Measurements from ENCODE around the gene ENAH. TPM values are rescaled to one million over a fixed set of nuclear protein-coding genes. Genes with fewer than 3 reads are reported as not detected.

The ENAH gene
- total and polyA plus RNA-seq, 2 donors (not counting 1 experiment from before 2014, with no cell fraction given): 1.3 to 1.6 TPM

DNA sequence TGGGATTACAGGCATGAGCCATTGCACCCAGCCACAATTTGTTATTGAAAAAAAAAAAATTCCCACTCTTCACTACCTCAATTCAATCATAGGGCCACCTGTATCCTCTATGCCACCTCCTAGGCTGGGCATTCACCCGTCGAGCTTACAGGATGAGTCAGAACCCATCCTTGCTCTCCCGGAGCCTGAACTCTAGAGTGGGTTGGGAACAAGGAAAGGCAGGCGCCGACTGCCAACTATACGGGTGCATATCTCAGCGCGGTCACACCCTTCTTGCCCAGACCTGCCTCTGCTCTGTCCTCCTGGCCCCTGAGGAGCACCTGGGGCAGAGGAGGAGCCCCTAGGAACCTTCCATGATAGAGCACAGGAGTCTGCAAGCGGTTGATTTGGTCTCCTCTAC is 203.7 kb downstream of the ENAH start:
- Histone ChIP-seq H3K36me3 (replicated peaks in 1 of 2; ENCODE audit: control extremely low read depth in 1 of 2, control insufficient read depth in 1 of 2, extremely low read depth in 1 of 2, insufficient read depth in 2 of 2, low read length in 1 of 2) (no peaks in the 10 kb centered on the region), H4K20me1 (ENCODE audit: control insufficient read depth, insufficient read depth, low read length, poor library complexity, severe bottlenecking) (no peaks in the 10 kb centered on the region), H3K27ac (ENCODE audit: low read length in 2 of 2) (no peak overlapping the region), H3K4me2 (replicated peaks; ENCODE audit: low read depth, low read length, poor library complexity, severe bottlenecking) (no peak overlapping the region), H3K79me2 (ENCODE audit: control insufficient read depth, insufficient read depth, low read length) (no peaks in the 10 kb centered on the region), H2AFZ (ENCODE audit: insufficient read depth, low read depth, low read length, poor library complexity, severe bottlenecking) (no peak overlapping the region), H3K27me3 (replicated peaks in 1 of 4; ENCODE audit: control extremely low read depth in 1 of 4, control insufficient read depth in 3 of 4, insufficient read depth in 4 of 4, low read length in 3 of 4) (peaks cover 0 to 3% (median 0%) of the 10 kb centered on the region in 4 experiments), H3K4me1 (ENCODE audit: control insufficient read depth in 2 of 2, insufficient read depth in 2 of 2, low read length in 2 of 2) (peaks cover 19 to 24% of the 10 kb centered on the region in 2 donors), H3K9ac (ENCODE audit: low read length) (no peak overlapping the region), H3K9me3 (ENCODE audit: control extremely low read depth in 1 of 3, control insufficient read depth in 2 of 3, insufficient read depth in 1 of 3, low read length in 2 of 3) (peaks cover 0 to 5% (median 0%) of the 10 kb centered on the region in 3 donors), H3K4me3 (ENCODE audit: control extremely low read depth in 1 of 5, extremely low read depth in 1 of 5, insufficient read depth in 1 of 5, low read depth in 2 of 5, low read length in 4 of 5) (no peak overlapping the region)
- ATAC-seq (ENCODE audit: low read depth) (no peak), DNase-seq (no peak)
- TF ChIP-seq, protein P1, sequence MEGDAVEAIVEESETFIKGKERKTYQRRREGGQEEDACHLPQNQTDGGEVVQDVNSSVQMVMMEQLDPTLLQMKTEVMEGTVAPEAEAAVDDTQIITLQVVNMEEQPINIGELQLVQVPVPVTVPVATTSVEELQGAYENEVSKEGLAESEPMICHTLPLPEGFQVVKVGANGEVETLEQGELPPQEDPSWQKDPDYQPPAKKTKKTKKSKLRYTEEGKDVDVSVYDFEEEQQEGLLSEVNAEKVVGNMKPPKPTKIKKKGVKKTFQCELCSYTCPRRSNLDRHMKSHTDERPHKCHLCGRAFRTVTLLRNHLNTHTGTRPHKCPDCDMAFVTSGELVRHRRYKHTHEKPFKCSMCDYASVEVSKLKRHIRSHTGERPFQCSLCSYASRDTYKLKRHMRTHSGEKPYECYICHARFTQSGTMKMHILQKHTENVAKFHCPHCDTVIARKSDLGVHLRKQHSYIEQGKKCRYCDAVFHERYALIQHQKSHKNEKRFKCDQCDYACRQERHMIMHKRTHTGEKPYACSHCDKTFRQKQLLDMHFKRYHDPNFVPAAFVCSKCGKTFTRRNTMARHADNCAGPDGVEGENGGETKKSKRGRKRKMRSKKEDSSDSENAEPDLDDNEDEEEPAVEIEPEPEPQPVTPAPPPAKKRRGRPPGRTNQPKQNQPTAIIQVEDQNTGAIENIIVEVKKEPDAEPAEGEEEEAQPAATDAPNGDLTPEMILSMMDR (IDR thresholded peaks at IDR 0.05): no peak
- no peak for TF ChIP-seq EZH2 (IDR thresholded peaks at IDR 0.05; ENCODE audit: borderline replicate concordance, insufficient read depth, low read depth, low read length, poor library complexity, severe bottlenecking)
- Mint-ChIP-seq H3K27me3 (no peaks in the 10 kb centered on the region), H3K4me1 (peaks cover 20% of the 10 kb centered on the region), H3K27ac (no peak overlapping the region), H3K9me3 (ENCODE audit: insufficient read depth) (no peaks in the 10 kb centered on the region), H3K4me3 (no peak overlapping the region)
- ChIA-PET CTCF (no interaction called here), POLR2A (no interaction called here)
- intact Hi-C loops (cut with micrococcal nuclease): no loop called here
- 99% methylated on average over 5 of the region's 9 CpGs for WGBS (ENCODE audit: insufficient coverage)

DNA sequence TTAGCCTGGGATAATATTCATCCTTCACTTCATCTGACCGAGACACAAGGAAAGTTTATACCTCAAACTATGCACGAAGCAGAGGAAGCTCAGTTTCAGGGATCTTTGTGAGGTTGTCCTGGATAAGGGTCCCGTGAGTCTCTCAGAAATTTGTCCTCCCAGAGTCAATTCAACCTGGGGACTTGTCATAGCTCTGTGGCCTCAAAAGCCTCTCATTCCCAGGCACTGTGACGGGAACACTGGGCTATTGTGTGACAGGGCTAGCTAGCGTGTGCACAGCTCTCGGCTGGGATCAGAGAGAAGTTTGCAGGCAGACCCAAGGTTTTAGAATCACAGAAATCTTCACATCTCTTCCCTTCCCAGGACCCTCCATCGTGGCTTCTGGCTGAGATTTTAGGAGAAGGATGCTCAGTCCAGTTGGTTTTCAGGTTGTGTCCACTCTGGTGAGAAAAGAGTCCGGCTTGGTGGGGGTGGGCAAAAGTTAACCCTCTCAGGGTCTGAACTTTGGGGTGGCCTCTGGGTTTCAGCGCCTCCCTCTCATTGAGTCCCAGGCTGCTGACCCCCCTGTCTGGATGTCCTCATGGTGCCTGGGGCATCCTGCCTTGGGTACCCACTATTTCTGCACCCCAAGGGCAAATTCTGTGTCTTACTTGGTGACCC is 204.6 kb downstream of the ENAH start:
- Histone ChIP-seq H3K9ac (ENCODE audit: low read length) (no peak overlapping the region), H3K79me2 (ENCODE audit: control insufficient read depth, insufficient read depth, low read length) (no peaks in the 10 kb centered on the region), H4K20me1 (ENCODE audit: control insufficient read depth, insufficient read depth, low read length, poor library complexity, severe bottlenecking) (no peaks in the 10 kb centered on the region), H3K27ac (ENCODE audit: low read length in 2 of 2) (no peak overlapping the region), H2AFZ (ENCODE audit: insufficient read depth, low read depth, low read length, poor library complexity, severe bottlenecking) (no peak overlapping the region), H3K9me3 (ENCODE audit: control extremely low read depth in 1 of 3, control insufficient read depth in 2 of 3, insufficient read depth in 1 of 3, low read length in 2 of 3) (peaks cover 0 to 5% (median 0%) of the 10 kb centered on the region in 3 donors), H3K27me3 (replicated peaks in 1 of 4; ENCODE audit: control extremely low read depth in 1 of 4, control insufficient read depth in 3 of 4, insufficient read depth in 4 of 4, low read length in 3 of 4) (peaks cover 0 to 3% (median 0%) of the 10 kb centered on the region in 4 experiments), H3K4me2 (replicated peaks; ENCODE audit: low read depth, low read length, poor library complexity, severe bottlenecking) (no peak overlapping the region), H3K36me3 (replicated peaks in 1 of 2; ENCODE audit: control extremely low read depth in 1 of 2, control insufficient read depth in 1 of 2, extremely low read depth in 1 of 2, insufficient read depth in 2 of 2, low read length in 1 of 2) (no peaks in the 10 kb centered on the region), H3K4me1 (ENCODE audit: control insufficient read depth in 2 of 2, insufficient read depth in 2 of 2, low read length in 2 of 2) (peaks cover 23 to 34% of the 10 kb centered on the region in 2 donors), H3K4me3 (ENCODE audit: control extremely low read depth in 1 of 5, extremely low read depth in 1 of 5, insufficient read depth in 1 of 5, low read depth in 2 of 5, low read length in 4 of 5) (no peak overlapping the region)
- no peaks in the 10 kb centered on the region for H3K9me3 Mint-ChIP-seq (ENCODE audit: insufficient read depth)
- ATAC-seq (ENCODE audit: low read depth) (no peak), DNase-seq (no peak)
- peaks cover 29% of the 10 kb centered on the region for H3K4me1 Mint-ChIP-seq
- no peaks in the 10 kb centered on the region for H3K27me3 Mint-ChIP-seq
- intact Hi-C loops (cut with micrococcal nuclease): no loop called here
- ChIA-PET POLR2A (no interaction called here), CTCF (interaction anchor here (1.0 kb wide), 1 partner anchor 19 kb away, joined by 3 read pairs; no protein-coding TSS in a partner anchor)
- TF ChIP-seq, protein P1 (IDR thresholded peaks at IDR 0.05): no peak
- no peak for TF ChIP-seq EZH2 (IDR thresholded peaks at IDR 0.05; ENCODE audit: borderline replicate concordance, insufficient read depth, low read depth, low read length, poor library complexity, severe bottlenecking)
- H3K27ac Mint-ChIP-seq: no peak overlapping the region
- no peak overlapping the region for H3K4me3 Mint-ChIP-seq
- 94% methylated on average over 7 of the region's 9 CpGs for WGBS (ENCODE audit: insufficient coverage)

Data from B cell (primary cell).